Aorta (tissue), 5 donors: ENCODE results near the gene CACNA1A. TPM values are rescaled to one million over a fixed set of nuclear protein-coding genes. Genes with fewer than 3 reads are reported as not detected.

ENCODE experiments used
- ATAC-seq: fragments of 200-7000 bp; cut with Tn5 transposase; one replicate; pipeline ENCODE4 v1.9.1; 2022; ENCODE audit warnings: moderate library complexity; ENCODE audit not compliant: low FRiP score
- DNase-seq, 2 donors: peaks; one replicate each; pipeline ENCODE4 v3.0.0-alpha.2; 2020
- H3K27ac ChIP-seq, 2 donors: one replicate each; pipeline ENCODE4 v1.5.1; 2013; ENCODE audit warnings: low read length in 2 of 2, mild to moderate bottlenecking in 2 of 2, moderate library complexity in 2 of 2, control low read depth in 1 of 2, inconsistent platforms in 1 of 2, low read depth in 1 of 2
- H3K27me3 ChIP-seq, 2 donors: one replicate each; pipeline ENCODE4 v1.6.1; 2013; ENCODE audit warnings: control low read depth in 1 of 2, low read length in 1 of 2, mild to moderate bottlenecking in 1 of 2, moderate library complexity in 1 of 2; ENCODE audit not compliant: insufficient read depth in 2 of 2, control insufficient read depth in 1 of 2
- H3K36me3 ChIP-seq, 2 donors: one replicate each; pipeline ENCODE4 v1.6.1; 2013; ENCODE audit warnings: control low read depth in 1 of 2, low read length in 1 of 2, mild to moderate bottlenecking in 1 of 2; ENCODE audit not compliant: insufficient read depth in 2 of 2, control insufficient read depth in 1 of 2
- H3K4me1 ChIP-seq, 2 donors: one replicate each; pipeline ENCODE4 v1.6.1; 2013; ENCODE audit warnings: low read length in 2 of 2, control low read depth in 1 of 2, mild to moderate bottlenecking in 1 of 2, moderate library complexity in 1 of 2; ENCODE audit not compliant: insufficient read depth in 2 of 2, control insufficient read depth in 1 of 2
- H3K4me3 ChIP-seq, 2 donors: one replicate each; pipeline ENCODE4 v1.5.1; 2013; ENCODE audit warnings: low read length in 2 of 2, control low read depth in 1 of 2, mild to moderate bottlenecking in 1 of 2
- H3K9me3 ChIP-seq: one replicate; pipeline ENCODE4 v1.6.1; 2013; ENCODE audit warnings: mild to moderate bottlenecking, low read length; ENCODE audit not compliant: control insufficient read depth
- WGBS, 2 donors: extraction: QIAGEN DNeasy Blood & Tissue Kit; methylation state at CpG; one replicate each; pipeline ENCODE4 v1.1.7; 2013; 5-methylcytosine and 5-hydroxymethylcytosine counted together
- intact Hi-C, 2 donors: fragments of 100-400 bp; cut with DNase I; formaldehyde crosslinking; loops; one replicate each; pipeline versions ENCODE4 v1.14.2 to v1.15.0; 2022
- polyA plus RNA-seq, 2 donors: library from polyadenylated mRNA; stranded (reverse); fragments of 200-250 nt; gene quantifications; one replicate each; pipeline ENCODE4 v1.2.3, GENCODE V29; 2013
- total RNA-seq, 2 donors: library from RNA; stranded (reverse); fragmentation: NEBNext Ultra II Directional; extraction: Animal tissue kit (Norgen Biotek cat#: 25700); gene quantifications; one replicate each; pipeline ENCODE4 v1.2.1, GENCODE V29; 2021
- donor health status: healthy with polysubstance abuse.
- donor health status: Bipolar disorder and iron deficiency.
- donor health status: DM: no; HTN: no; CAD: no.
- donor health status: DM: no; HTN: no; CAD: no.
- donor health status: DM: yes; HTN: yes; CAD: no.

Gene CACNA1A
- total and polyA plus RNA-seq, 4 donors = 0.26 to 3.6 (median 1.3) TPM

DNA sequence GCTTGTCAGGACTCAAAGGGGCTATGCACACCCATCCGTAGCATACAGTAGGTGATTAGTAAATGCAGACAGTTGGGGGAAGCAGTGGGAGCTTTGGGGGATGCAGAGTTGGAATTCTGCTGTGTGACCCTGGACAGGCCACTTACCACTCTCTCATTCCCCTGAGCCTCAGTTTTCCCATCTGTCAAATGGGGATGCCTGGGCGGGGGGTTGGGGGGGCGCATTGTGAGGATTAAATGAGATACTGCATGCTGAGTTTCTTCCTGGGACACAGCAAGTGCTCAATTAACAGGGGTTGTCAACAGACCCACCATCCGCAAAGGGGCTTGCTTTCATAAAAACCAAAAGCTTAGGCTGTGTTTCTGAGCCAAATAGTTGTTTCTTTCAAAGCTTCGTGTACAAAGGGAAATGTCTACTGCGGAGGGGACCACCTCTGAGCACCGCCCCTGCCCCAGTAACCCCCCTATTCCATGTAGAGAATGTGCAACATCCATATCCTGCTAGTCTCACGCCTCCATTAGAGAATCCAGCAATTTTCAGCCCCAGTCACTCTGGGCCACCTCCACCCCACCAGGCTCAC, 223.7 kb downstream of the CACNA1A start:
- DNase-seq (no peak), ATAC-seq (no peak)
- Histone ChIP-seq H3K4me1 (no peaks in the 10 kb centered on the region), H3K4me3 (no peak overlapping the region), H3K36me3 (no peaks in the 10 kb centered on the region), H3K9me3 (no peaks in the 10 kb centered on the region), H3K27ac (no peak overlapping the region), H3K27me3 (no peaks in the 10 kb centered on the region)
- intact Hi-C loops = no loop called here
- 71 to 78% methylated on average over 8 of the region's 8 CpGs for WGBS, 2 donors

DNA sequence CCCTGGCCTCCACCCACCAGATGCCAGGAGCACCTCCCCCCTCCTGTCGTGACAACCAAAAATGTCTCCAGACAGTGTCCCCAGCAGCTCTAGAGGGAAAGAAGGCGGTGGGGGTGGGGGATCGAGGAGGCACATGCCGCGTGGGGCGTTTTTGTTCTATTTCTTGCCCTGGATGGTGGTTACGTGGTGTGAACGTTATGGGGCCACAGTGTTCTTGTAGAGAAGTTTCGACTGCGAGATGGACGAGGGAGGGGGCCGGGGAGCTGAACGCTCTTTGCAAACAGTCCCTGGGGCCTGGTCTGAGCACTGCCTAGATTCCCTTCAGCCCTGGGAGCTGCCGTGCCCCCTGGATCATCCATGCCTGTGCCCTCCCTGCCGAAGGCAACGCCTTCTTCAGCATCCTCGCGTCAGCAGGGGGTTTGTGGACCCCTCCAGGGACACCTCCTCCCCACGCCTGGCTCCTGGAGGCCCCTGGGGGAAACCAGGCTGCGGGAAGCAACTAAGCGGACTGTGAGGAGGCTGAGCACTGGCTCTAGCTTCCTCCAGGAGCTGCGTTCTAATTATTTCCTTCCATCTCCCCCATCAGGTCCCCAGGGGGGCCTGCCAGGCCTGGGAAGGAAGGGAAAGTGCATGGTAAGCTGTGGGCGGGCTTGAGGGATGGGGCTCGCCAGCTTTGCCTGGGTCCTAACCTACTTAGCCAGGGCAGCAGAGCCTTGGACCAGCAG, 224.6 kb downstream of the CACNA1A start:
- Histone ChIP-seq H3K9me3 (no peaks in the 10 kb centered on the region), H3K4me1 (no peaks in the 10 kb centered on the region), H3K4me3 (no peak overlapping the region), H3K36me3 (no peaks in the 10 kb centered on the region), H3K27ac (no peak overlapping the region), H3K27me3 (no peaks in the 10 kb centered on the region)
- intact Hi-C loops = no loop called here
- 15 to 22% methylated on average over 23 to 24 of the region's 24 CpGs for WGBS, 2 donors
- ATAC-seq (no peak), DNase-seq (no peak)

DNA sequence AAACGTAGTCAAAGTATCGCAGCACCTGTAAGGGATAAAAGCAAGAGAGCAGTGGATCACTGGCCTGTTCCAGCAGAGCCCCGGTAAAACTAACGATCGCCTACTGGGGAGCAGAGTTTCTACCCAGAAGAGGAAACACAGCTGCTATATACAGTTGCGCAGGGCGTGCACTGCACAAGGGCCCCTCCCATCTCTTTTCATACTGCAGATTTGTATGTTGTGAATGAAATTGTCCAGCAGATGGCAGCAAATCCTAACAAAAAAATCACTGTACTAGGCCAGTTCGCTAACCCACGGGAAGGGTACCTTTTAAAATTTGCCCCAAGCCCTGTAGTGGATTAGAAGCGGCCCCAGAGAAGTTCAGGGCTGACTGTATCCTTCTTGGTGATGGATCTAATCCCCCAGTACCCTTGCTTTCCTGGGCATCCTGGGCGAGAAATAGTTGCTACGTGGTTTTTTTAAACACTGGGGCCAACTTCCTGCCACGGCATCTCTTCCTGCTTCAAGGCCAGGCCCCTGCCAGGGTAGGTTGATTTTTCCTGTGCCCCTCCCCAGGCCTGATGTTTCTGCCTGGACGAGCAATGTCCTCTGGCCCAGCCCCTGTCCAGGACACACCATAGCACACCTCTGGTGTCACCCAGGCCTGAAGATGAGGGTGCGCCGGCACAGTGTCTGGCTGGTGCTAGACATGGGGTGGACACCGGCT, 229.0 kb downstream of the CACNA1A start:
- WGBS, 2 donors = 40 to 43% methylated on average over 17 of the region's 17 CpGs
- Histone ChIP-seq H3K36me3 (no peaks in the 10 kb centered on the region), H3K27ac (no peak overlapping the region), H3K9me3 (no peaks in the 10 kb centered on the region), H3K27me3 (no peaks in the 10 kb centered on the region), H3K4me1 (no peaks in the 10 kb centered on the region), H3K4me3 (no peak overlapping the region)
- intact Hi-C loops = loop anchor here (1.0 to 10.0 kb wide), 5 partner anchors 150 to 440 kb away; no protein-coding TSS in a partner anchor
- DNase-seq = peak; percentile 64 to 71
- peak; percentile 88 for ATAC-seq

DNA sequence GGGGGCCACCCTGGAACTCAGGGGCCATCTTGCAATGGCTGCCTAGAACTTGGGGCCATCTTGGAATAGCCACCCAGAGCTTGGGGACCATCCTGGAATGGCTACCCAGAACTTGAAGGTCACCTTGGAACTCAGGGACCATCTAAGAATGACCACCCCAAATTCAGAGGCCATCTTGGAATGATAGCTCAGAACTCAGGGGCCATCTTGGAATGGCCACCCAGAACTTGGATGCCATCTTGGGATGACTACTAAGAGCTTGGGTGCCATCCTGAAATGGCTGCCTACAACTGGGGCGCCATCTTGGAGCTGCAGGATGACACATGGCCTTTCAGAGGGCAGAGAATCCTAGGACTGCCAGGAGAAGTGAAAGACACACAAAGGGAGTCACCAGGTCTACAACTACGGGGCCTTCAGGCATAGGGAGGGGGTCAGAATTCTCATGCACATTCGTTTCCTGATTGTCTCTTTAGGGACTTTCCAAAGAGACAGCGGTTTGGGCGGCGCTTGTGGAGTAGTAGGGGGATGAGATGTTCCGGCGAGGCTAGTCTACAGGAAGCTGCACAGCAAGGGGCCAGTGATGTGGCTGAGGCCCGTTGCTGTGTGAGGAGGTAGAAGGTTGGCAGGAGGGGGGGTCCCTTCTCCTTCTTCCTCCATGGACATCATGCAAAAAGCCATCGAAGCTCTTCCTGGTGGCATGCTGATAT, 231.1 kb downstream of the CACNA1A start:
- intact Hi-C loops = loop anchor here (5.0 to 10.0 kb wide), 3 partner anchors 152 to 442 kb away; no protein-coding TSS in a partner anchor
- 89 to 90% methylated on average over 10 of the region's 10 CpGs for WGBS, 2 donors
- Histone ChIP-seq H3K4me3 (no peak overlapping the region), H3K27me3 (no peaks in the 10 kb centered on the region), H3K27ac (no peak overlapping the region), H3K36me3 (no peaks in the 10 kb centered on the region), H3K4me1 (no peaks in the 10 kb centered on the region), H3K9me3 (no peaks in the 10 kb centered on the region)
- DNase-seq = peak in 1 of 2 donors; percentile 41
- no peak for ATAC-seq

DNA sequence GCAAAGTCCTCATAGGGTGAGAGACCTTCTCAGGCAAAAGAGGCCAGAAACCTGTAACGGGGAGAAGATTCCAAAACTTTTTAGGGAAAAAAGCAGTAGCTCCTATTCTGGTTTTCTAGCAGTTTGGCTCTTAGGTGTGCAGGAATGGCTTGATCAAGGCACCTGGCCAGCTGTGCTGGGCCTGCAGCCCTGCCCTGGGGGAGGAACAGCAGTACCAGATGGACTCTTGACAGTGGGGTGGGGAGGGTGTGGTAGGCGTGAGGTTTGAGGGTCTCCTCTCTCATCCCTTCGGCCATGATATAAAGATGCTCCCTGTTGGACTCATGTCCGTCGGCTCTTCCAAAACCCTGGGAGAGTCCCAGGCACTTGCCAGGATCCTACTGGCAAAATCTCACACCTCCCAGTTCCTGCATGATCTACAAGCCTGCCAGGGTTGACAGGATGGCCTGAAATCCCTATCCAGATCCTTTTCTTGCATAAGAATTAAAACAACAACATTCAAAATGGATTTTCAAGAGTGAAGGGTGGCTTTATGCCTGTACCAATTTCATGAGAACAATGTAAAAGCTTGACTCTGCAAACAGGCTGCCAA, 235.7 kb downstream of the CACNA1A start:
- 77 to 82% methylated on average over 5 of the region's 5 CpGs for WGBS, 2 donors
- H3K27ac ChIP-seq = no peak overlapping the region
- no peaks in the 10 kb centered on the region for H3K27me3 ChIP-seq
- DNase-seq (no peak), ATAC-seq (no peak)
- intact Hi-C loops = loop anchor here in 1 of 2 donors (10.0 kb wide), 1 partner anchor 164 kb away; no protein-coding TSS in a partner anchor
- no peak overlapping the region for H3K4me3 ChIP-seq
- no peaks in the 10 kb centered on the region for H3K4me1 ChIP-seq
- H3K36me3 ChIP-seq = no peaks in the 10 kb centered on the region
- H3K9me3 ChIP-seq = no peaks in the 10 kb centered on the region

DNA sequence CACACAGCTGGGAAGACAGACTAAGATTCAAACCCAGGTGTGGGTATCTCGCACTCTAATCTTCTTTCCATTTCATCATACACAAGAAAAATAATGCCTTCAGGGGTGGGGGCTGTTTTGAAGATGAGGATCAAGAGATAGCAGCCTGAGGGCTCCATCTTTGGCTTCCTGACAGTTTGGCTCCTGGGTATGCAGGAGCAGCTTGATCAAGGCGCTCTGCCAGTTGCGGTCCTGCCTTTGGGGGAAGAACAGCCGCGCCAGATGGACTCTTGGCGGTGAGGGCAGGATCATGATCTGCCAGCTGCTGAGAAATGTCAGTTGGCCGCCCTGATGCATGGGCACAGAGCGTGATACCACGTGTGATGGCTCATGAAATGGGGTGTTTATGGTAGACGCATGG, 236.9 kb downstream of the CACNA1A start:
- WGBS, 2 donors = 95 to 96% methylated on average over 10 of the region's 10 CpGs
- no peaks in the 10 kb centered on the region for H3K4me1 ChIP-seq
- ATAC-seq = no peak
- H3K4me3 ChIP-seq = no peak overlapping the region
- intact Hi-C loops = loop anchor here (5.0 to 10.0 kb wide), 3 partner anchors 125 to 455 kb away; no protein-coding TSS in a partner anchor
- DNase-seq = no peak
- H3K9me3 ChIP-seq = no peaks in the 10 kb centered on the region
- no peaks in the 10 kb centered on the region for H3K27me3 ChIP-seq
- no peaks in the 10 kb centered on the region for H3K36me3 ChIP-seq
- no peak overlapping the region for H3K27ac ChIP-seq

DNA sequence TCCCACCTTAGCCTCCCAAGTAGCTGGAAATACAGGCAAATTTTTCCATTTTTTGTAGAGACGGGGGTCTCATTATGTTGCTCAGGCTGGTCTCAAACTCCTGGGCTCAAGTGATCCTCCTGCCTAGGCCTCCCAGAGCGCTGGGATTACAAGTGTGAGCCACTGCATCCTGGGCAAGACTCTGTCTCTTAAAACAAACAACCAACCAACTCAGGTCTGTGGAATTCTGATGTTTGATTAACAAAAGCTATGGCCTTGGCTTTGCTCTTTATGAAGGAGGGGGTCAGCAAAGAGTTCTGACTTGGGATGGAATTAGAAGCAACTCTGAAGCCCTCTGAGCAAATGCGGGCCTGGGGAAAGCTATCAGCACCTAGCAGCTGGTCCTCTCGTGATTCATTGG, 238.4 kb downstream of the CACNA1A start:
- H3K27ac ChIP-seq = no peak overlapping the region
- H3K27me3 ChIP-seq = no peaks in the 10 kb centered on the region
- 81 to 84% methylated on average over 4 of the region's 4 CpGs for WGBS, 2 donors
- intact Hi-C loops = loop anchor here (5.0 to 10.0 kb wide), 3 partner anchors 123 to 457 kb away; no protein-coding TSS in a partner anchor
- H3K4me1 ChIP-seq = no peaks in the 10 kb centered on the region
- H3K9me3 ChIP-seq = no peaks in the 10 kb centered on the region
- H3K36me3 ChIP-seq = no peaks in the 10 kb centered on the region
- no peak overlapping the region for H3K4me3 ChIP-seq
- DNase-seq (no peak), ATAC-seq (no peak)

DNA sequence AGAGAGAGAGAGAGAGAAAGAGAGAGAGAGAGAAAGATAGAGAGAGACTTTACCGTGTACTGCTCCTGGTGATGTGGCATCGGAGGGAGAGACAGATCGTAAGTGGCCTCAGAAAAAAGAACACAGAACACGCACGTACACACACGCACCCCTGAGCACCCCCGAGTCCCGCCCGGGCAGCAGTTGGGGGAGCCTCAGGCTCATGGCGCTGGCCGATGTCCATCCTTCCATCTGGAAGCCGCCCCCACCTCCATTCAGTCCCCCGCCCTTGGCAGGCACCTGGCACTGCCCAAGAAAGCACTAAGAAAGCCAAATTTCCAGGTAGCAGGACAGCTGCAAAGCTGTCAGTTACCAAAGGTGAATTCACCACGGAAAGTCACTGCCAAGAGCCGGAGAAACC, 239.1 kb downstream of the CACNA1A start:
- H3K27ac ChIP-seq = no peak overlapping the region
- ATAC-seq (no peak), DNase-seq (no peak)
- no peaks in the 10 kb centered on the region for H3K4me1 ChIP-seq
- no peaks in the 10 kb centered on the region for H3K36me3 ChIP-seq
- 86 to 90% methylated on average over 15 of the region's 15 CpGs for WGBS, 2 donors
- H3K9me3 ChIP-seq = no peaks in the 10 kb centered on the region
- no peaks in the 10 kb centered on the region for H3K27me3 ChIP-seq
- H3K4me3 ChIP-seq = no peak overlapping the region
- intact Hi-C loops = loop anchor here (5.0 to 10.0 kb wide), 3 partner anchors 122 to 458 kb away; no protein-coding TSS in a partner anchor
